Lung (tissue), 12 donors: ENCODE results near the gene ENO1. TPM values are rescaled to one million over a fixed set of nuclear protein-coding genes. Genes with fewer than 3 reads are reported as not detected.

ENCODE experiments used
- ATAC-seq: fragments of 200-7000 bp; cut with Tn5 transposase; one replicate; pipeline ENCODE4 v1.9.1; 2020; ENCODE audit warnings: moderate number of reproducible peaks; ENCODE audit not compliant: insufficient read depth, low FRiP score
- DNase-seq, 3 donors: peaks; one replicate each; pipeline ENCODE4 v3.0.0-alpha.2; 2013 to 2017
- H3K27ac ChIP-seq, 2 donors: one replicate each; pipeline ENCODE4 v1.5.1; 2013; ENCODE audit warnings: mild to moderate bottlenecking in 2 of 2, moderate library complexity in 2 of 2, control low read depth in 1 of 2, inconsistent platforms in 1 of 2, low read depth in 1 of 2, low read length in 1 of 2
- H3K27me3 ChIP-seq, 3 donors: one replicate each; pipeline ENCODE4 v1.5.1; 2013; ENCODE audit warnings: low read length in 2 of 3; ENCODE audit not compliant: control insufficient read depth in 3 of 3, insufficient read depth in 3 of 3
- H3K36me3 ChIP-seq, 4 donors: one replicate each; pipeline ENCODE4 v1.5.1; 2013; ENCODE audit warnings: low read length in 4 of 4, mild to moderate bottlenecking in 1 of 4, moderate library complexity in 1 of 4; ENCODE audit not compliant: control insufficient read depth in 4 of 4, insufficient read depth in 4 of 4
- H3K4me1 ChIP-seq, 5 donors: one replicate each; pipeline ENCODE4 v1.5.1; 2013; ENCODE audit warnings: low read length in 5 of 5, mild to moderate bottlenecking in 2 of 5, moderate library complexity in 1 of 5; ENCODE audit not compliant: control insufficient read depth in 5 of 5, insufficient read depth in 5 of 5
- H3K4me3 ChIP-seq: one replicate; pipeline ENCODE4 v1.5.1; 2013; ENCODE audit warnings: mild to moderate bottlenecking, control low read depth, moderate library complexity
- H3K9ac ChIP-seq, 2 donors: one replicate each; pipeline ENCODE4 v1.5.1; 2013; ENCODE audit warnings: low read length in 2 of 2, control low read depth in 1 of 2; ENCODE audit not compliant: insufficient read depth in 1 of 2
- H3K9me3 ChIP-seq, 4 donors: one replicate each; pipeline ENCODE4 v1.5.1; 2013; ENCODE audit warnings: low read length in 3 of 4, mild to moderate bottlenecking in 1 of 4, moderate library complexity in 1 of 4; ENCODE audit not compliant: control insufficient read depth in 4 of 4, insufficient read depth in 3 of 4
- WGBS, 2 donors: extraction: QIAGEN DNeasy Blood & Tissue Kit; methylation state at CpG; one replicate each; pipeline ENCODE4 v1.1.7; 2013; 5-methylcytosine and 5-hydroxymethylcytosine counted together
- polyA plus RNA-seq, 2 donors: library from polyadenylated mRNA; stranded (reverse); fragments of 200-250 nt; gene quantifications; one replicate each; pipeline ENCODE4 v1.2.1, GENCODE V29; 2013
- total RNA-seq, 2 donors: library from RNA; depleted of rRNA in 1 of 2; stranded (reverse); fragments of >200 nt in 1 of 2; gene quantifications; one replicate each; pipeline ENCODE4 v1.2.1, GENCODE V29; 2014 to 2021
- TF ChIP-seq, protein P1 (sequence below): IDR thresholded peaks from 2 replicates; pipeline ENCODE4 v1.5.1; 2012; ENCODE audit warnings: mild to moderate bottlenecking; ENCODE audit errors: control extremely low read depth, extremely low read depth
- donor health status: control.
- donor health status: control.
- donor health status: Bipolar disorder and iron deficiency.
- donor health status: healthy.
- donor health status: DM: yes; HTN: yes; CAD: no.

ENO1 gene
- total and polyA plus RNA-seq, 4 donors = 449 to 1,784 (median 959) TPM

GRCh38 chr1:8883491-8883890, 5.0 kb upstream of the ENO1 start:
- H3K36me3 ChIP-seq = no peaks in the 10 kb centered on the region
- H3K27me3 ChIP-seq = no peaks in the 10 kb centered on the region
- WGBS, 2 donors = 54 to 73% methylated on average over 3 of the region's 3 CpGs
- no peaks in the 10 kb centered on the region for H3K9me3 ChIP-seq
- no peak overlapping the region for H3K4me3 ChIP-seq
- no peak overlapping the region for H3K27ac ChIP-seq
- H3K4me1 ChIP-seq = peaks cover 0 to 18% (median 6%) of the 10 kb centered on the region in 5 donors
- ATAC-seq = no peak
- no peak for DNase-seq
- no peak overlapping the region for H3K9ac ChIP-seq
- TF ChIP-seq, protein P1, sequence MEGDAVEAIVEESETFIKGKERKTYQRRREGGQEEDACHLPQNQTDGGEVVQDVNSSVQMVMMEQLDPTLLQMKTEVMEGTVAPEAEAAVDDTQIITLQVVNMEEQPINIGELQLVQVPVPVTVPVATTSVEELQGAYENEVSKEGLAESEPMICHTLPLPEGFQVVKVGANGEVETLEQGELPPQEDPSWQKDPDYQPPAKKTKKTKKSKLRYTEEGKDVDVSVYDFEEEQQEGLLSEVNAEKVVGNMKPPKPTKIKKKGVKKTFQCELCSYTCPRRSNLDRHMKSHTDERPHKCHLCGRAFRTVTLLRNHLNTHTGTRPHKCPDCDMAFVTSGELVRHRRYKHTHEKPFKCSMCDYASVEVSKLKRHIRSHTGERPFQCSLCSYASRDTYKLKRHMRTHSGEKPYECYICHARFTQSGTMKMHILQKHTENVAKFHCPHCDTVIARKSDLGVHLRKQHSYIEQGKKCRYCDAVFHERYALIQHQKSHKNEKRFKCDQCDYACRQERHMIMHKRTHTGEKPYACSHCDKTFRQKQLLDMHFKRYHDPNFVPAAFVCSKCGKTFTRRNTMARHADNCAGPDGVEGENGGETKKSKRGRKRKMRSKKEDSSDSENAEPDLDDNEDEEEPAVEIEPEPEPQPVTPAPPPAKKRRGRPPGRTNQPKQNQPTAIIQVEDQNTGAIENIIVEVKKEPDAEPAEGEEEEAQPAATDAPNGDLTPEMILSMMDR = no peak

- peak overlapping the region; percentile 95 to 99 for H3K27ac ChIP-seq
- no peaks in the 10 kb centered on the region for H3K9me3 ChIP-seq
- peak overlapping the region; percentile 47 to 63 for H3K9ac ChIP-seq
- H3K4me1 ChIP-seq = peaks cover 3 to 40% (median 7%) of the 10 kb centered on the region in 5 donors
- ATAC-seq = no peak
- H3K27me3 ChIP-seq = no peaks in the 10 kb centered on the region
- peak; percentile 82 to 95 (median 90) for DNase-seq
- WGBS, 2 donors = 25 to 33% methylated on average over 9 of the region's 9 CpGs
- TF ChIP-seq, protein P1 = no peak
- H3K4me3 ChIP-seq = no peak overlapping the region
- H3K36me3 ChIP-seq = peaks cover 0 to 2% (median 0%) of the 10 kb centered on the region in 4 donors
Observed at GRCh38 chr1:8879922-8880676, 1.6 kb upstream of the ENO1 start.

- H3K9me3 ChIP-seq = no peaks in the 10 kb centered on the region
- no peak for DNase-seq
- WGBS, 2 donors = 20 to 21% methylated on average over 11 of the region's 11 CpGs
- TF ChIP-seq, protein P1 = no peak
- H3K4me1 ChIP-seq = peaks cover 7 to 45% (median 10%) of the 10 kb centered on the region in 5 donors
- H3K4me3 ChIP-seq = peak overlapping the region; percentile 23
- H3K27ac ChIP-seq = peak overlapping the region; percentile 99
- peak overlapping the region; percentile 30 to 36 for H3K9ac ChIP-seq
- H3K36me3 ChIP-seq = peaks cover 0 to 7% (median 4%) of the 10 kb centered on the region in 4 donors
- H3K27me3 ChIP-seq = no peaks in the 10 kb centered on the region
- no peak for ATAC-seq
Observed at GRCh38 chr1:8879464-8879921, 1.0 kb upstream of the ENO1 start.
